ENCODE data around the gene FYB1. TPM values are rescaled to one million over a fixed set of nuclear protein-coding genes. Genes with fewer than 3 reads are reported as not detected.

FYB1 gene
- polyA plus RNA-seq, 3 donors = 75.3 to 141 (median 118) TPM

GRCh38 chr5:39217365-39218281 is 1.7 kb downstream of the FYB1 start:
- 76% methylated on average over 6 of the region's 16 CpGs for WGBS (ENCODE audit: insufficient coverage)
- H3K4me3 ChIP-seq (replicated peaks in 1 of 3; ENCODE audit: low read depth in 2 of 3, low read length in 3 of 3) = peak overlapping the region; percentile 69 to 88 (median 81)

More at GRCh38 chr5:39217365-39218281, 1.7 kb downstream of the FYB1 start:
- H3K27ac Mint-ChIP-seq = peak overlapping the region; percentile 29 to 91 (median 82)
- H3K4me2 ChIP-seq (replicated peaks; ENCODE audit: extremely low read depth, low read length, poor library complexity, severe bottlenecking) = peak overlapping the region; percentile 98
- peak overlapping the region; percentile 77 to 98 for H3K4me3 Mint-ChIP-seq
- H3K4me1 Mint-ChIP-seq = peaks cover 81% of the 10 kb centered on the region
- peaks cover 0 to 1% (median 0%) of the 10 kb centered on the region in 3 donors for H3K27me3 Mint-ChIP-seq (ENCODE audit: low read depth in 3 of 3)
- no peaks in the 10 kb centered on the region for H3K27me3 ChIP-seq (ENCODE audit: control insufficient read depth in 2 of 2, insufficient read depth in 2 of 2, low read length in 2 of 2)
- peaks cover 93% of the 10 kb centered on the region for H3K79me2 ChIP-seq (ENCODE audit: insufficient read depth, low read length)
- H3K4me1 ChIP-seq (ENCODE audit: control insufficient read depth in 1 of 2, insufficient read depth in 2 of 2, low read length in 2 of 2) = peaks cover 85 to 87% of the 10 kb centered on the region in 2 donors
- H3K9me3 ChIP-seq (replicated peaks in 1 of 2; ENCODE audit: control insufficient read depth in 1 of 2, insufficient read depth in 1 of 2, low read length in 2 of 2) = no peaks in the 10 kb centered on the region
- peaks cover 0 to 7% (median 3%) of the 10 kb centered on the region in 7 donors for H3K9me3 Mint-ChIP-seq
- peaks cover 58% of the 10 kb centered on the region for H4K20me1 ChIP-seq (ENCODE audit: insufficient read depth, low read length)
- TF ChIP-seq CTCF (IDR thresholded peaks at IDR 0.05) = peak; percentile 98
- peak; percentile 60 to 83 (median 72) for DNase-seq
- no peak overlapping the region for H2AFZ ChIP-seq (ENCODE audit: insufficient read depth, low read depth, low read length, poor library complexity, severe bottlenecking)
- peaks cover 3 to 39% of the 10 kb centered on the region in 2 donors for H3K36me3 ChIP-seq (replicated peaks in 1 of 2; ENCODE audit: control insufficient read depth in 1 of 2, insufficient read depth in 2 of 2, low read length in 2 of 2)
- H3K27ac ChIP-seq (ENCODE audit: low read depth in 1 of 2, low read length in 2 of 2) = peak overlapping the region in 1 of 2 donors; percentile 86
- intact Hi-C loops (cut with micrococcal nuclease) = loop anchor here (2.0 to 5.0 kb wide), 3 partner anchors 40 to 65 kb away; no protein-coding TSS in a partner anchor
- H3K36me3 Mint-ChIP-seq = peaks cover 43 to 59% of the 10 kb centered on the region in 2 donors
- peak overlapping the region; percentile 15 for H3K9ac ChIP-seq (ENCODE audit: insufficient read depth, low read length, poor library complexity, severe bottlenecking)

All from CD14-positive monocyte (primary cell).